ENCODE measurements around the gene SYNJ2. TPM values are rescaled to one million over a fixed set of nuclear protein-coding genes. Genes with fewer than 3 reads are reported as not detected.
A peak's percentile ranks its signal among the peaks of the same experiment; 100 is the strongest.

Gene SYNJ2
- total RNA-seq, 1 experiment from 2014 or later, result 24.5 TPM

DNA sequence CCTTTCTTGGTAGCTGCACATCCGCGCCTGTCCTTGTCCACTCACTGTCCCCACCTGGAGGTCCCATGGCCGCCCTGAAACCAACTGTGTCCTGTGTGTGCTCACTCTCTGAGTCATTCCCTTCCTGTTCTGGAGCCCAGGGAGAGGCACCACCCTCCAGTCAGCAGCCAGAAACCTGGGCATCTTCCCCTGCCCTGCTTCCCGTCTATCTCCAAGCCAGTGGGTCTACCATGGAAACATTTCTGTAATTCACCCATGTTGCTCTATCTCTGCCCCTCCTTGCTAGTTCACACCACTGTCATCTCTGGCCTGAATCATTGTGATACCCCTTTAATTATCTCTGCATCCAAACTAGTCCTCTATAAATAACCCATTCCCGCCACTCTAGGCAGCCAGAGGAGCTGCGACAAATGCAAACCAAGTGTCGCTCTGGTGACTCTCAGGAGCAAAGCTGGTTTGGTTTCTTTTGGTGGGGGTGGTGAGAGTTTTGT is 28.8 kb upstream of the SYNJ2 start:
- WGBS (ENCODE audit: extremely low coverage, insufficient read length, low lambda C conversion rate), result no CpG with 5 or more reads among the region's 7 CpGs
- no peak overlapping the region for H3K27ac ChIP-seq (ENCODE audit: insufficient read length, low read depth, low read length)
- H3K9me3 Mint-ChIP-seq, result peaks cover 16 to 20% of the 10 kb centered on the region in 2 experiments
- H3K18ac ChIP-seq (ENCODE audit: insufficient read length, low read depth, low read length), result no peak overlapping the region
- no peak overlapping the region; a peak in 1 of 7 replicates for H3K27ac Mint-ChIP-seq
- H2AFZ ChIP-seq (ENCODE audit: low read length), result no peak overlapping the region
- H2AK5ac ChIP-seq (ENCODE audit: insufficient read length, low read length), result no peak overlapping the region
- H2BK5ac ChIP-seq (ENCODE audit: insufficient read length, low read length), result no peak overlapping the region
- H3K27me3 Mint-ChIP-seq (ENCODE audit: low read depth), result peaks cover 3% of the 10 kb centered on the region
- H3K9ac ChIP-seq (ENCODE audit: extremely low read depth, insufficient read length, low read length), result no peak overlapping the region
- H3T11ph ChIP-seq (ENCODE audit: low read length), result no peak overlapping the region
- H3K36me3 Mint-ChIP-seq (ENCODE audit: insufficient read depth in 1 of 3, low read depth in 3 of 3), result peaks cover 0 to 7% (median 3%) of the 10 kb centered on the region in 3 experiments; a peak in 6 of 7 replicates
- no peak overlapping the region for H3K14ac ChIP-seq (ENCODE audit: insufficient read depth, low read length)
- H4K20me1 ChIP-seq (ENCODE audit: control insufficient read depth, insufficient read depth, insufficient read length), result no peaks in the 10 kb centered on the region
- H3K4me2 ChIP-seq (ENCODE audit: insufficient read depth, insufficient read length, low read length), result no peak overlapping the region
- DNase-seq, result no peak
- no peak overlapping the region for H4K8ac ChIP-seq (replicated peaks; ENCODE audit: insufficient read length, low read depth, low read length)
- H3K23me2 ChIP-seq (ENCODE audit: insufficient read length, low read depth, low read length, poor library complexity, severe bottlenecking), result no peaks in the 10 kb centered on the region
- TF ChIP-seq, protein P1, sequence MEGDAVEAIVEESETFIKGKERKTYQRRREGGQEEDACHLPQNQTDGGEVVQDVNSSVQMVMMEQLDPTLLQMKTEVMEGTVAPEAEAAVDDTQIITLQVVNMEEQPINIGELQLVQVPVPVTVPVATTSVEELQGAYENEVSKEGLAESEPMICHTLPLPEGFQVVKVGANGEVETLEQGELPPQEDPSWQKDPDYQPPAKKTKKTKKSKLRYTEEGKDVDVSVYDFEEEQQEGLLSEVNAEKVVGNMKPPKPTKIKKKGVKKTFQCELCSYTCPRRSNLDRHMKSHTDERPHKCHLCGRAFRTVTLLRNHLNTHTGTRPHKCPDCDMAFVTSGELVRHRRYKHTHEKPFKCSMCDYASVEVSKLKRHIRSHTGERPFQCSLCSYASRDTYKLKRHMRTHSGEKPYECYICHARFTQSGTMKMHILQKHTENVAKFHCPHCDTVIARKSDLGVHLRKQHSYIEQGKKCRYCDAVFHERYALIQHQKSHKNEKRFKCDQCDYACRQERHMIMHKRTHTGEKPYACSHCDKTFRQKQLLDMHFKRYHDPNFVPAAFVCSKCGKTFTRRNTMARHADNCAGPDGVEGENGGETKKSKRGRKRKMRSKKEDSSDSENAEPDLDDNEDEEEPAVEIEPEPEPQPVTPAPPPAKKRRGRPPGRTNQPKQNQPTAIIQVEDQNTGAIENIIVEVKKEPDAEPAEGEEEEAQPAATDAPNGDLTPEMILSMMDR (conservative IDR thresholded peaks at IDR 0.05), result no peak
- H4K91ac ChIP-seq (ENCODE audit: insufficient read length, low read depth, low read length), result no peak overlapping the region
- no peak overlapping the region for H3K4ac ChIP-seq (ENCODE audit: low read depth, low read length)
- no peak overlapping the region for H2BK120ac ChIP-seq (ENCODE audit: low read depth, low read length, poor library complexity, severe bottlenecking)
- no peaks in the 10 kb centered on the region for H3K79me1 ChIP-seq (ENCODE audit: insufficient read depth, low read depth, low read length, poor library complexity, severe bottlenecking)
- no peak overlapping the region for H3K23ac ChIP-seq (ENCODE audit: insufficient read length, low read depth, low read length)
- H2BK12ac ChIP-seq (ENCODE audit: insufficient read length, low read depth, low read length), result no peak overlapping the region
- H3K4me1 Mint-ChIP-seq, result peaks cover 12 to 18% of the 10 kb centered on the region in 2 experiments; a peak in 3 of 4 replicates
- H3K56ac ChIP-seq (ENCODE audit: insufficient read length, low read depth, low read length), result no peak overlapping the region
- 0 out of 5 replicates have a peak overlapping the region, but pooled peaks of 1 of the 2 experiments have one; percentile 18 for H3K4me3 Mint-ChIP-seq
- H3K79me2 ChIP-seq (ENCODE audit: insufficient read depth, low read length), result no peaks in the 10 kb centered on the region
- H2BK20ac ChIP-seq (ENCODE audit: low read depth, low read length, poor library complexity, severe bottlenecking), result no peak overlapping the region
- no peak overlapping the region for H2BK15ac ChIP-seq (ENCODE audit: low read depth, low read length)
- H4K5ac ChIP-seq (ENCODE audit: insufficient read length, low read depth, low read length), result no peak overlapping the region
- H3K4me1 ChIP-seq (ENCODE audit: insufficient read depth, low read length), result no peaks in the 10 kb centered on the region
- no peaks in the 10 kb centered on the region for H3K9me3 ChIP-seq (ENCODE audit: control insufficient read depth, low read depth, low read length)
- no peaks in the 10 kb centered on the region for H3K27me3 ChIP-seq (ENCODE audit: insufficient read depth, low read length)
